ENCODE data around the gene EVC2. TPM values are rescaled to one million over a fixed set of nuclear protein-coding genes. Genes with fewer than 3 reads are reported as not detected.

Gene EVC2
- total RNA-seq, 1 donor from 2014 or later: 1.1 TPM

GRCh38 chr4:5528031-5528436 is 180.3 kb downstream of the EVC2 start:
- CTCF ChIA-PET: no interaction called here
- POLR2A ChIA-PET: no interaction called here

DNA sequence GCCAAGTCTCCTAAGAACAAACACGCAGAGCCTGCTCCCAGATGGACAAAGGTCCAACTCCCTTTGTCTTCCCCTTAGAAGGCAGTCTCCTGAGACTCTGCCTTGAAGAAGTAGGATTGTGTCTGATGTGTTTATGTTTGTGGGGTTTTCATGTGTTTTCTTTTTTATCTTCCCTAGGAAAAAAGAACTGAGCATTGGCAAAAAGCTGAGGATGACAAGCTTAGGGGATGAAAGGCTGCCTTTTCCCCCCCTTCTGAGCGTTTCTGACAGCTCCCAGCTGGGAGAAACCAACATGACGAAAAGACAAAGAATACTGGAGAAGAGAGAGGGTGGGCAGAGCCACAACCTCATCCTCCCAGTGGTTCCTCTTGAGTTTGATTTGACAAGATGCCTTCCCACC is 181.1 kb downstream of the EVC2 start:
- CTCF ChIA-PET: no interaction called here
- Mint-ChIP-seq H3K36me3 (ENCODE audit: low read depth) (no peaks in the 10 kb centered on the region), H3K27ac (no peak overlapping the region), H3K27me3 (no peaks in the 10 kb centered on the region), H3K9me3 (no peaks in the 10 kb centered on the region), H3K4me1 (no peaks in the 10 kb centered on the region), H3K4me3 (no peak overlapping the region)
- intact Hi-C loops (cut with micrococcal nuclease): no loop called here
- no peak for ATAC-seq (ENCODE audit: low read depth)
- DNase-seq: no peak
- TF ChIP-seq, protein P1, sequence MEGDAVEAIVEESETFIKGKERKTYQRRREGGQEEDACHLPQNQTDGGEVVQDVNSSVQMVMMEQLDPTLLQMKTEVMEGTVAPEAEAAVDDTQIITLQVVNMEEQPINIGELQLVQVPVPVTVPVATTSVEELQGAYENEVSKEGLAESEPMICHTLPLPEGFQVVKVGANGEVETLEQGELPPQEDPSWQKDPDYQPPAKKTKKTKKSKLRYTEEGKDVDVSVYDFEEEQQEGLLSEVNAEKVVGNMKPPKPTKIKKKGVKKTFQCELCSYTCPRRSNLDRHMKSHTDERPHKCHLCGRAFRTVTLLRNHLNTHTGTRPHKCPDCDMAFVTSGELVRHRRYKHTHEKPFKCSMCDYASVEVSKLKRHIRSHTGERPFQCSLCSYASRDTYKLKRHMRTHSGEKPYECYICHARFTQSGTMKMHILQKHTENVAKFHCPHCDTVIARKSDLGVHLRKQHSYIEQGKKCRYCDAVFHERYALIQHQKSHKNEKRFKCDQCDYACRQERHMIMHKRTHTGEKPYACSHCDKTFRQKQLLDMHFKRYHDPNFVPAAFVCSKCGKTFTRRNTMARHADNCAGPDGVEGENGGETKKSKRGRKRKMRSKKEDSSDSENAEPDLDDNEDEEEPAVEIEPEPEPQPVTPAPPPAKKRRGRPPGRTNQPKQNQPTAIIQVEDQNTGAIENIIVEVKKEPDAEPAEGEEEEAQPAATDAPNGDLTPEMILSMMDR (IDR thresholded peaks at IDR 0.05): no peak
- POLR2A ChIA-PET: no interaction called here

More at GRCh38 chr4:5528031-5528436, 180.3 kb downstream of the EVC2 start:
- Mint-ChIP-seq H3K27me3 (no peaks in the 10 kb centered on the region), H3K4me3 (no peak overlapping the region), H3K36me3 (ENCODE audit: low read depth) (no peaks in the 10 kb centered on the region), H3K9me3 (no peaks in the 10 kb centered on the region), H3K27ac (no peak overlapping the region), H3K4me1 (no peaks in the 10 kb centered on the region)
- intact Hi-C loops (cut with micrococcal nuclease): no loop called here
- ATAC-seq (ENCODE audit: low read depth): no peak
- no peak for DNase-seq
- TF ChIP-seq, protein P1 (IDR thresholded peaks at IDR 0.05): no peak

GRCh38 chr4:5526080-5526846 is 182.1 kb downstream of the EVC2 start:
- no peak for DNase-seq
- ChIA-PET POLR2A (no interaction called here), CTCF (no interaction called here)
- H3K27me3 Mint-ChIP-seq: no peaks in the 10 kb centered on the region
- intact Hi-C loops (cut with micrococcal nuclease): no loop called here
- no peaks in the 10 kb centered on the region for H3K4me1 Mint-ChIP-seq
- ATAC-seq (ENCODE audit: low read depth): no peak
- no peaks in the 10 kb centered on the region for H3K36me3 Mint-ChIP-seq (ENCODE audit: low read depth)
- TF ChIP-seq, protein P1 (IDR thresholded peaks at IDR 0.05): no peak
- no peaks in the 10 kb centered on the region for H3K9me3 Mint-ChIP-seq
- H3K27ac Mint-ChIP-seq: no peak overlapping the region
- no peak overlapping the region for H3K4me3 Mint-ChIP-seq

- CTCF ChIA-PET: no interaction called here
- Mint-ChIP-seq H3K27me3 (no peaks in the 10 kb centered on the region), H3K9me3 (peaks cover 5% of the 10 kb centered on the region), H3K27ac (no peak overlapping the region), H3K4me3 (no peak overlapping the region), H3K4me1 (no peaks in the 10 kb centered on the region), H3K36me3 (ENCODE audit: low read depth) (no peaks in the 10 kb centered on the region)
- DNase-seq (no peak), ATAC-seq (ENCODE audit: low read depth) (no peak)
- POLR2A ChIA-PET: no interaction called here
- TF ChIP-seq, protein P1 (IDR thresholded peaks at IDR 0.05): no peak
- intact Hi-C loops (cut with micrococcal nuclease): no loop called here
These were observed 183.7 kb downstream of the EVC2 start for GRCh38 chr4:5524446-5525299.

- no peak overlapping the region for H3K4me3 Mint-ChIP-seq
- H3K27me3 Mint-ChIP-seq: no peaks in the 10 kb centered on the region
- no peak overlapping the region for H3K27ac Mint-ChIP-seq
- ChIA-PET POLR2A (no interaction called here), CTCF (no interaction called here)
- no peaks in the 10 kb centered on the region for H3K36me3 Mint-ChIP-seq (ENCODE audit: low read depth)
- no peaks in the 10 kb centered on the region for H3K4me1 Mint-ChIP-seq
- H3K9me3 Mint-ChIP-seq: peaks cover 7% of the 10 kb centered on the region
- intact Hi-C loops (cut with micrococcal nuclease): no loop called here
- ATAC-seq (ENCODE audit: low read depth) (no peak), DNase-seq (no peak)
- TF ChIP-seq, protein P1 (IDR thresholded peaks at IDR 0.05): no peak
These were observed 191.0 kb downstream of the EVC2 start for GRCh38 chr4:5517372-5517771.

All from activated B cell treated with CpG ODN at 0.5 μM for 24 hours (primary cell).